Measurements from ENCODE around the gene NCK2.

Gene NCK2

DNA sequence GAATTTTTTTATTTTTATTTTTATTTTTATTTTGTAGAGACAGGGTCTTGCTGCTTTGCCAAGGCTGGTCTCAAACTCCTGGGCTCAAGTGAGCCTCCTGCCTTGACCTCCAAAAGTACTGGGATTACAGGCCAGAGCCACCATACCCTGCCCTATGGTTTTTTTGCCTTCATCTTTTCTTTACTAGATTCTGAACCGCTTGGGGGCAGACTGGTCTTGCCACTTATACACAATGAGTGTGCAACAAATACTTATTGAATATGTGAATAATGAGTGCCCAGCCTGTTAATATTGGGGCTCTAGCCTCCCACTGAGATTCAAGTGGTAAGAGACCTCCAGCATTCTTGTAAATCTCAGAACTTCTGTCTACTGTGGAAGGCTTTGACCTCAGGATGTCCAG is 3.9 kb downstream of the NCK2 start:
- TF ChIP-seq, protein P1, sequence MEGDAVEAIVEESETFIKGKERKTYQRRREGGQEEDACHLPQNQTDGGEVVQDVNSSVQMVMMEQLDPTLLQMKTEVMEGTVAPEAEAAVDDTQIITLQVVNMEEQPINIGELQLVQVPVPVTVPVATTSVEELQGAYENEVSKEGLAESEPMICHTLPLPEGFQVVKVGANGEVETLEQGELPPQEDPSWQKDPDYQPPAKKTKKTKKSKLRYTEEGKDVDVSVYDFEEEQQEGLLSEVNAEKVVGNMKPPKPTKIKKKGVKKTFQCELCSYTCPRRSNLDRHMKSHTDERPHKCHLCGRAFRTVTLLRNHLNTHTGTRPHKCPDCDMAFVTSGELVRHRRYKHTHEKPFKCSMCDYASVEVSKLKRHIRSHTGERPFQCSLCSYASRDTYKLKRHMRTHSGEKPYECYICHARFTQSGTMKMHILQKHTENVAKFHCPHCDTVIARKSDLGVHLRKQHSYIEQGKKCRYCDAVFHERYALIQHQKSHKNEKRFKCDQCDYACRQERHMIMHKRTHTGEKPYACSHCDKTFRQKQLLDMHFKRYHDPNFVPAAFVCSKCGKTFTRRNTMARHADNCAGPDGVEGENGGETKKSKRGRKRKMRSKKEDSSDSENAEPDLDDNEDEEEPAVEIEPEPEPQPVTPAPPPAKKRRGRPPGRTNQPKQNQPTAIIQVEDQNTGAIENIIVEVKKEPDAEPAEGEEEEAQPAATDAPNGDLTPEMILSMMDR (IDR thresholded peaks at IDR 0.05; ENCODE audit: control insufficient read depth, insufficient read depth, low read depth, low read length, missing control alignments) = no peak
- DNase-seq (ENCODE audit: low read depth) = no peak

GRCh38 chr2:105749583-105750400 is 5.1 kb downstream of the NCK2 start:
- no peak overlapping the region for H3K4me3 ChIP-seq (ENCODE audit: control insufficient read depth, low read depth, low read length)
- TF ChIP-seq, protein P1 (IDR thresholded peaks at IDR 0.05; ENCODE audit: control insufficient read depth, insufficient read depth, low read depth, low read length, missing control alignments) = no peak
- DNase-seq (ENCODE audit: low read depth) = no peak

More for the DNA sequence above, 3.9 kb downstream of the NCK2 start:
- no peak overlapping the region for H3K4me3 ChIP-seq (ENCODE audit: control insufficient read depth, low read depth, low read length)

DNA sequence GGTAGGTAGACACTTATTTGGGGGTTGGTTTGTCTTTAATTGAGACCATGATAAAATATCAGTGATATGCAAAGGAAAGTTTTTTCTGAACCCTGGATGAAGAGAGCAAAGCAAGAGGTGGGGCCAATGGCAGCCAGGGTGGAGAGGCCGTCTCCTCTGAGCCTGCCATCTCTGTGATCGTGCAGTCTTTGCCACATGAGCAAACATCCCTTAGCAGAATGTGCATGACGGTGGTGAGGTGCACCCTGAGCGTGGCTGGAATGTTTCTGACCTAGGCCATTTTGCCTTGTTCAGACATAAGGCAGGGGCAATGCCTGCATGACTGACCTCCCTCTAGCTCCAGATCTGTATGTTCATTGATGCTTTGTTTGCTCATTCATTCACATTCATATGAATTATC is 6.0 kb downstream of the NCK2 start:
- DNase-seq (ENCODE audit: low read depth) = no peak
- TF ChIP-seq, protein P1 (IDR thresholded peaks at IDR 0.05; ENCODE audit: control insufficient read depth, insufficient read depth, low read depth, low read length, missing control alignments) = no peak
- H3K4me3 ChIP-seq (ENCODE audit: control insufficient read depth, low read depth, low read length) = no peak overlapping the region

DNA sequence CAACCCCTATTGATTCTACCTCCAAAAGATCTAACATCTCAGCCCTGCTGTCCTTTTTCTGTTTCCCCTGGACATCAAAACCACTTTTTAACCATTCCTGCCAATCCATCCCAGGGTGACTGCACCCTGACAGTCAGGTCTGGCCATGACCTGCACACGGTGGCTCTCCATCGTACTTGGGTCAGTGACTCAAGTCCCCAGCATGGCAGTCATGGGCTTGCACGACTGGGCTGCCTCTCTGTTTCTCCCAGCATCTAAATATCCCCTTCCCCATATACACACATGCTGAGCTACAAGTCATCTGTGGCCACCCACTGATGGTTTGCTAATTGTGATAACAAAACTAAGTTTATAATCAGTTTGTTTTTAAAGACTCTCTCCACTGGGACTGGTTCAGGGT is 6.6 kb downstream of the NCK2 start:
- DNase-seq (ENCODE audit: low read depth) = no peak
- TF ChIP-seq, protein P1 (IDR thresholded peaks at IDR 0.05; ENCODE audit: control insufficient read depth, insufficient read depth, low read depth, low read length, missing control alignments) = no peak
- H3K4me3 ChIP-seq (ENCODE audit: control insufficient read depth, low read depth, low read length) = no peak overlapping the region

DNA sequence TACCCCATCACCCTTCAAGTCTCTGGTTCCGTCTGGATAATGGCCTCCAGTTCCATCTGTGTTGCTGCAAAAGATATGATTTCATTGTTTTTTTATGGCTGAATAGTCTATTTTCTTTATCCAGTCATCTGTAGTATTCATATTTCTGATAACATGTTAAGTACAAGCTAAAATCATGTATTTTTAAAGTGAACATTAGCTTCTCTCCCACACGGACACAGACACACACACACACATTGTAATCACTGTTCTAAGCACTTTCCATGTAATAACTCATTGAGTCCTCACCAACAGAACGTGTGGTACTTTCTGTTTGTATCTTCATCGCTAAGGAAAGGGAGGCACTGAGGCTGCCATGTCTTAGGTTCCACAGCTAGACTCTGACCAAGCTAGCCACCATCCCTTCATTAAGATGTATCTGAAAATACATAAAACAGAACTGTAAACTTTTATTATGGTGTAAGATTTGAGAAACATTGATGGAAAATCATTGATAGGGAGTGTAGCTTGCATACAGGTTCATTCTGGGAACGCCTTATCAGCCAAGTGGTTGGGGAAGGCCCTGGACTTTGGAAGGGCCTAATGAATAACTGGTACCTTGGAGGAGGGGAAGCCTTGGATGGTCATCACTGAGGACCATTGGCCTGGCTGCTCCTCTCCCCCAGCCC is 8.1 kb downstream of the NCK2 start:
- no peak overlapping the region for H3K4me3 ChIP-seq (ENCODE audit: control insufficient read depth, low read depth, low read length)
- TF ChIP-seq, protein P1 (IDR thresholded peaks at IDR 0.05; ENCODE audit: control insufficient read depth, insufficient read depth, low read depth, low read length, missing control alignments) = no peak
- DNase-seq (ENCODE audit: low read depth) = no peak

DNA sequence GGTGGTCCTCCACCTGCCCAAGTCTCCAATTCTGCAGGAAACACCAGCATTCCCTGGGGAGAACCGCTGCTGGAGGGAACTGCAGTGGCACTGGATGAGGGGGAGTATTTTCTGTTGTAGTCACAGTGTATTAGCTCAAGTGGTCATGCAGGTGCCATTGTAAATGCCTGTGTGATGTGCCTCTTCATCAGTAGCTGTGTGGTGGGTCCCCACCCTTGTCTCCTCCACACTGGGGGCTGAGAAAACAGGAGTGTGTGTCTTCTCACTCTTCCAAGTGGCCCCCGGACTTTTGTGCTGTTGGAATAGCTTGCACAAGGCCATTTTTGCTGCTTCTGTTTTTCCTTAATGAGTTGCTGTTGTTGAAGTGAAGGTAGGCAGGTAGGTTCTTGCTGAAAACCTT is 8.7 kb downstream of the NCK2 start:
- DNase-seq (ENCODE audit: low read depth) = no peak
- TF ChIP-seq, protein P1 (IDR thresholded peaks at IDR 0.05; ENCODE audit: control insufficient read depth, insufficient read depth, low read depth, low read length, missing control alignments) = no peak
- no peak overlapping the region for H3K4me3 ChIP-seq (ENCODE audit: control insufficient read depth, low read depth, low read length)
